Femur (tissue), 1 donor: Measurements from ENCODE around the gene FBN1.

Experiments used
- DNase-seq: peaks from one replicate; pipeline ENCODE4 v3.0.0-alpha.2; 2017

Gene FBN1

DNA sequence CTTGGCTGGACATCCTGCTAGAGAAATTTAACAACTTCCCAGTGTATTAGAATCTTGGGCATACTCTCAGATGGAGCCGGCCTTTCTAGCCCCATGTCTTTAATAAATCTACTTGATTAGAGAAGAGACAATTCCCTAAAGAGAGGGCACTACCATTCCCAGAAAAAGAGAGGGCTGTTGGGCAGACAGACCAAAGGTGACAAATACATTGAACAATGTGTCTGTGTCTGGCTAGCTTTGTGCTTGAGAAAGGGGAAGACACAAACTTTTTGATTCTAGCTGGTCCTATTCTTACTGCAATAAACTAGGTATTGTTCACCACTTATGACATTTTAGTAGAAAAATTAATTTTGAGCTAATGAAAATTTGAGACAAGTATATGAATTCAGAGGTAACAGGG lies 256.6 kb downstream of the FBN1 start:
- DNase-seq, result no peak

GRCh38 chr15:48388016-48388851 lies 257.3 kb downstream of the FBN1 start:
- DNase-seq, result peak; percentile 63

DNA sequence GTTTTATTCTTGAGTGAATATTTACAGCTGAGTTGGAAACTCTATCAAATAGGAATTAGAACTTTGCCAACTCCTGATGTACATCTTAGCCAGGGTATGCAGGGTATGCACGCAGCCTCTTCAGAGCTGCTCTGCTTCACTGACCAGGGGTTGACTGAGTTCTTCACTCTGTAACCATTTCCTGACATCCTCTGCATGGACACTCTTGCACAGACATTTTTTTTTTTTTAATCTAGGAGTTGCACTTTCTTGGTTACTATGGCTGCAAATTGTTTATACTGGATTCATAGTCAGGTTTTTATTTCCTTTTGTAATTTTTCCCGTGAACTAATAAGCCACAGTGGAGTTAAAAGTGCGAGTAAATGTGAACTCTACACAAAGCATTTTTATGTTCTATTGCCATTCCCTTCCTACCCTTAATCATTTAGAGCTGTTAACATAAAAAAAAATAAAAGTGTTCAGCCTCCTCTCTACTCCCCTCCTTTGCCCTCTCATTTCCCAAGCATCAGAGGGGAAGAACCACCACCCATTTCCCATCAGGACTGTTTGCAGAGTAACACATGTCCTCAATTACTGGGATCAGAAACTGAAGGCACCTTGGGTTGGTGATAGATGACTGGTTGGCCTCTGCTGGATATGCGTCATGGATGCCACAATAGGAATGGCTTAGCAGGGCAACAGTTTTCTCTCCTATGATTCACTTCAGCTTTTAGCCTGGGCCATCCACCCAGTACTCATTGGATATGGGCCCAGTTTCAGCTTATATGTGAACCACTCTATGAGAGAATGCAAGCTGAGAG lies 260.3 kb downstream of the FBN1 start:
- DNase-seq, result peak; percentile 34

DNA sequence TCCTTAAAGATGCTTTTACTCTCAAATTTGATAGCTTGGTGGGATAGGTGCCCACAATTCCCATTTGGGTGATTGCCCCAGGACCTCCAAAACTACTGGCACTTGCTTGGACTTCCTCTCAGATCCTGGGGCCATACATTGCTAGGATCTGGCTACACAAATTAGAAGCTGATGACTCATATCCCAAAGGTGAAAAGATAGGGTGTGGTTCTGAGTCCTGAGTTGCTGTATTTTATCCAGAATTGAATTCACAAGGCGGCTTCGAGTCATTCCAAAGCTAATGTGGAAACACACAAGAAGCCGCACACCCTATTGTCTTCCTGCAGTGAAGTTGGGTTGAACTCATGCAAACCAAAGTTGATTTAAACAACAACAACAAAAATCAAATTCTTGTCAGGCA lies 260.9 kb downstream of the FBN1 start:
- no peak for DNase-seq

- no peak for DNase-seq
Observed at GRCh38 chr15:48383031-48383430, 262.5 kb downstream of the FBN1 start.

DNA sequence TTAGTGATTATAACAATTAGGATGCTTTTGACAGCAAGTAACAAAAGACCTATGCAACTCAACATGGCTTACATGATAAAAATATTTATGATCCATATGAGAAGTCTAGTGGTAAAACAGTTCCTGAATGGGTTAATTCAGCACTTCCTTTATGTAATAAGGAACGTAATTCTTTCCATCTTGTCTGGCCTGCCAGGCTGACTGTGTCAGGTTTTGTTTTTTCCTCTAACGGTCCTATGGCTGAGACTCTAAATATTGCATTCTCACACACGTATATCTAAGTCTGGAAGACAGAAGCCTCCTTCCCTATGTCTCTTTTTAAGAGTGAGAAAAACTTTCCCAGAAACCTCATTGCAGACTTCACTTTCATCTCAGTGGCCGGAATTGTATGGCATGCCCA lies 263.6 kb downstream of the FBN1 start:
- DNase-seq, result no peak

DNA sequence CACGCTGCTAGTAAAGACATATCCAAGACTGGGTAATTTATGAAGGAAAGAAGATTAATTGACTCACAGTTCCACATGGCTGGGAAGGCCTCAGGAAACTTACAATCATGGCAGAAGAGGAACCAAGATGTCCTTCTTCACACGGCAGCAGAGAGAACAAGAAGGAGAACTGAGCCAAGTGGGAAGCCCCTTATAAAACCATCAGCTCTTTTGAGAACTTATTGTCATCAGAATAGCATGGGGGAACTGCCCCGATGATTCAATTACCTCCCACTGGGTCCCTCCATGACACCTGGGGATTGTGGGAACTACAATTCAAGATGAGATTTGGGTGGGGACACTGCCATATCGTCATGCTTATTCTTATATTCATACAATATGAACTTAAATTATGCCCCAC lies 265.3 kb downstream of the FBN1 start:
- DNase-seq, result no peak

GRCh38 chr15:48375767-48376166 lies 269.7 kb downstream of the FBN1 start:
- no peak for DNase-seq

DNA sequence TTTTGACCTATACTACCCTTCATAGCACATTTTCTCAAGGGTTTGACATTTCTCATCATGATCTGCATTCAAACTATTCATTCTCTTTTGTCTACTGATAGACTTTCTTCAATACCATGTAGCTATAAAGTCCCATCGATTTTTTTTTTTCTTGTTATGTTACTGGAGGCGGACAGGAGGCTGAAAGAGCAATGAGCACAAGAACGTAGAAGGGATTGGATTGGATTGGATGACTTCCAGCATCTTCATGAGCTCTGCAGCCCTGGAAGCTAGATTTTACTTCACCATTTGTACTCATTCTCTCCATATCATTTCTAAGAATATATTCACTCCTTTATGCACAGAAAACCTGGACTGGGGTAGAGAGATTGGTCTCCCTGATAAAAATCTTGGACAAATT lies 271.0 kb downstream of the FBN1 start:
- DNase-seq, result no peak

DNA sequence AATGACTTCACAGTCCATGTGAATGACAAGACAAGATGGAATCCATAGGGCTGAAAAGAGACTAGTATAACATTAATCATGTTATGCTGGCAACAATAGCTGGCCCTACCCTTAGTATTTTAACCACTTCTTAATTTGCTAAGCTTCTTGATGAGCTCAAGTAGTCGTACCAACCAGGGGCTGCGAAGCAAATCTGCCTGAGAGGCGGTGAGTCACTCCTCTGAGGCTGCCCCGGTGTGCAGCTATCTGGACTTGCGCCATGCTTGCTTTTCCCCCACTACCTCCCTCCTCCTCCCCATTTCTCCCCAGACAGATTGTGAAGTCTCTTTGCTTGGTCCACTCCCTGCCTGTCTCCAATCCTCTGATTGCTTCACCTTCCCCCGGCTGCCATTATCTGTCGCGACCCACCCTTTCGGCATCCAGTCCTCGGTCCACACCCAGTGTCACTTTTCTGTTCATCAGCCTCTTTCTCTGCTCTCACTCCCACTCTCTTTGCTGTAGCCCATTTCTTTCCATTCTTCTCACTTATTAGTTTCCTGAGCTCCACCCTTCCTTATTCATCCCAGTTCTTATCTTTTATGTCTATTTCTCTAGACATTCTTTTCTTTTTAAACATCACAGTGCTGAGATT lies 271.6 kb downstream of the FBN1 start:
- DNase-seq, result no peak

DNA sequence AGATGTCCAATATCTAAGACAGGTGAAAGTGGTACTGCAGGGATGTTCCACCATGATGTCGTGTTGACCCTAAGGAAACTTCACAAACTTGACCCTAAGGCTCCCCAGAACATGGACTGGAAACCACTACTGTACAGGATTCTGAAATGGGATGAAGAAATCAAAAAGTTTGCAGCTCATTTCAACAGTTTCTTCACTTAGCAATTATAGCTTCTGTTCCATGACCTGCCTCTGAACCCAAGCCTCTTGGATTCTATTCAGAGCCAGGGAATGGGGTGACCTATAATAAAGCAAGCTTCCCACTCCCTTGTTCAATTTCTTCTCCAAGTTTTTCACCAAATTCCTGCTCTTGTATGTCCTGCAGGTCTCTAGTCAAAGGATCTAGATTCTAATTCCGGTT lies 273.5 kb downstream of the FBN1 start:
- no peak for DNase-seq

- no peak for DNase-seq
Observed at GRCh38 chr15:48371550-48371949, 274.0 kb downstream of the FBN1 start.

GRCh38 chr15:48370460-48370859 lies 275.0 kb downstream of the FBN1 start:
- DNase-seq, result peak; percentile 62

- no peak for DNase-seq
Observed at GRCh38 chr15:48367483-48367882, 278.0 kb downstream of the FBN1 start.

DNA sequence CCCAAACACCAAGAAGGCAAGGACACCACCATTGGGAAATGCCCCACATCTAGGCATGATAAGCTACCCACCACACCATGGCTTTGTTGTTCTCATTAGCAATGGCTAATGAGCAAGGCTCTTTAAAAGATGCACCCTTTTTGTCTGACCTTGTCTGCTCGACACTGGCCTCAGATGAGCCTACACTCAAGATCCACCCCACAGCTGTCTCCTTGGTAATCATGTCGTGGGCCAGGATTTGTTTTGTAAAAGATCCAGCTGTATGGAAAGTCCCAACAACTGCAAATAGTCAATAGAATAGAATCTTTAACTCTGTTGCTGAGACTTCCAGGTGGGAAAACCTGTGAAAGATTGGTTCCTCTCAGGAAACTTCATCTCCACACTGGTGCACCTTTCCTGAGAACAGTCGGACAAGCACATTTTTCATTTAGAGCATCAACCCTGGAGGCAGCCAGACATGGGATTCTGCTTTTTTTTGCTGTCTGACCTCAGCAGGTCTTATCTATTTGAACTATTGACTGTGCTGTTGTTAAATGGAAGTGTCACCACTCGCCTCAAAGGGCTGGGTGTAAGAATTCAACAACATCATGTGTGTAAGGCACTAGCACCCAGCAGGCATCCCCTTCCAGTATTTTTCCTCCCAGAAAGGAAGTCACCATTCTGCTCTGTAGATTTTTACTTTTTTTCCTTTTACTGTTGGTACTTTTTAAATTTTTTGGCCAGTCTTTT lies 278.8 kb downstream of the FBN1 start:
- no peak for DNase-seq

DNA sequence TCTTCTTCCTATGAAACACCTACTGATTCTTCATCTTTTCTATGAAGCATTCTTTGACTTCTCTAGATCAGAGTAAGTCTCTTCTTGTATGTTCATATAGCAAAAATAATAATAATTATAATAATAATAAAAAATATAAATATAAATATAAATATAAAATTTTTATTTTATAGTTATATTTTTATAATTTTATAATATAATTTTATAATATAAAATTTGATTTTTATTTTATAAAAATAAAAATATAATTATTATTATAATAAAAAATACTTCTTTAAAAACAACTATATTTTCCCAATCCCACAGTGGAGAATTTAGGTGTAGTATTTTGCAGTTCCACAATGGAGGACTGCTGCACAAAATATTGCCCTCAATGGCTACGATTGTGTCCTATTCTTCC lies 279.9 kb downstream of the FBN1 start:
- no peak for DNase-seq

- no peak for DNase-seq
Observed at GRCh38 chr15:48363474-48363873, 282.0 kb downstream of the FBN1 start.

GRCh38 chr15:48361685-48362084 lies 283.8 kb downstream of the FBN1 start:
- no peak for DNase-seq

- no peak for DNase-seq
Observed at GRCh38 chr15:48360841-48361240, 284.7 kb downstream of the FBN1 start.
